Mesendoderm (in vitro differentiated cells): ENCODE measurements around the gene PREX1.

ENCODE experiments used
- DNase-seq: peaks from one replicate; pipeline ENCODE4 v3.0.0; 2013
- H2AK5ac ChIP-seq: 2 replicates; pipeline ENCODE4 v1.6.1; 2013; ENCODE audit warnings: low read length, inconsistent platforms
- H2BK120ac ChIP-seq: 2 replicates; pipeline ENCODE4 v1.6.1; 2013; ENCODE audit warnings: low read depth, mild to moderate bottlenecking, low read length, moderate library complexity, mixed read lengths
- H2BK15ac ChIP-seq: replicated peaks from 2 replicates; pipeline ENCODE4 v1.6.1; 2013; ENCODE audit warnings: low read depth, mild to moderate bottlenecking, moderate library complexity
- H2BK5ac ChIP-seq: 2 replicates; pipeline ENCODE4 v1.6.1; 2013; ENCODE audit warnings: low read length, inconsistent platforms
- H3K18ac ChIP-seq: 2 replicates; pipeline ENCODE4 v1.6.1; 2013; ENCODE audit warnings: mild to moderate bottlenecking, low read length, mixed read lengths
- H3K23ac ChIP-seq: one replicate; pipeline ENCODE4 v1.6.1; 2013; ENCODE audit warnings: low read length
- H3K27ac ChIP-seq: 2 replicates; pipeline ENCODE4 v1.5.1; 2013; ENCODE audit warnings: low read depth, mild to moderate bottlenecking, inconsistent platforms, low read length, moderate library complexity
- H3K27me3 ChIP-seq: 2 replicates; pipeline ENCODE4 v1.6.1; 2013; ENCODE audit warnings: low read length, control low read depth, mild to moderate bottlenecking, inconsistent platforms; ENCODE audit not compliant: insufficient read depth, poor library complexity
- H3K36me3 ChIP-seq: 2 replicates; pipeline ENCODE4 v1.6.1; 2013; ENCODE audit warnings: low read length, inconsistent platforms; ENCODE audit not compliant: control insufficient read depth, insufficient read depth
- H3K4ac ChIP-seq: one replicate; pipeline ENCODE4 v1.6.1; 2013; ENCODE audit warnings: low read depth, mild to moderate bottlenecking, low read length, moderate library complexity
- H3K4me1 ChIP-seq: 2 replicates; pipeline ENCODE4 v1.6.1; 2013; ENCODE audit warnings: low read depth, low read length, inconsistent platforms; ENCODE audit not compliant: control insufficient read depth
- H3K4me2 ChIP-seq: 2 replicates; pipeline ENCODE4 v1.6.1; 2013; ENCODE audit warnings: low read length
- H3K4me3 ChIP-seq: 2 replicates; pipeline ENCODE4 v1.5.1; 2013; ENCODE audit warnings: mild to moderate bottlenecking, low read length
- H3K56ac ChIP-seq: one replicate; pipeline ENCODE4 v1.6.1; 2013; ENCODE audit warnings: low read length
- H3K79me1 ChIP-seq: 2 replicates; pipeline ENCODE4 v1.6.1; 2013; ENCODE audit warnings: low read length, inconsistent platforms
- H3K79me2 ChIP-seq: 2 replicates; pipeline ENCODE4 v1.6.1; 2013; ENCODE audit warnings: mild to moderate bottlenecking, low read length; ENCODE audit not compliant: control insufficient read depth, insufficient read depth
- H3K9ac ChIP-seq: 2 replicates; pipeline ENCODE4 v1.6.1; 2013; ENCODE audit warnings: low read length, inconsistent platforms
- H4K5ac ChIP-seq: one replicate; pipeline ENCODE4 v1.6.1; 2013; ENCODE audit warnings: low read length
- H4K8ac ChIP-seq: one replicate; pipeline ENCODE4 v1.6.1; 2013; ENCODE audit warnings: low read depth, mild to moderate bottlenecking, control low read depth, low read length, moderate library complexity
- WGBS: extraction: QIAGEN DNeasy Blood & Tissue Kit; methylation state at CpG from one replicate; pipeline ENCODE4 v1.1.7; 2013; ENCODE audit warnings: low lambda C conversion rate, missing lambda C conversion rate; ENCODE audit not compliant: insufficient coverage; ENCODE audit errors: extremely low coverage; 5-methylcytosine and 5-hydroxymethylcytosine counted together

Gene PREX1

DNA sequence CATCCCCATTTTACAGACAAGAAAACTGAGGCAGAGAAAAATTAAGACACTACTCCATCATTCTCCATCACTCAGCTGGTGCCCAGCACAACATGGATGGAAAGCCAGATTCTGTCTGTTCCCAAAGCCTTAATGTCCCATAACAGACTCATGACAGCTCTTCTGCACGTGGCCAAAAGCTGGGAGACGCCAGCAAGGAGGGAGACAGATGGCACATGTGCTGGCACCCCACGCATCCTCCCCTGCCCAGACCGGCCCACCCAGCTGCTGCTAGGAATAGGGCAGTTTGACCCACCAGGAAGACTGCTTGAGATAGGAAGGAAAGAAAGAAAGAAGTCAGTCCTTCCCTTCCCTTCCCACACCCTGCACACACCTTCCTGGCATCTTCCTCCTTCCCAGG lies 96.3 kb downstream of the PREX1 start:
- H3K4me3 ChIP-seq: no peak overlapping the region
- H2AK5ac ChIP-seq: no peak overlapping the region
- H2BK120ac ChIP-seq: no peak overlapping the region
- no CpG with 5 or more reads among the region's 4 CpGs for WGBS
- no peak overlapping the region for H3K27ac ChIP-seq
- no peak overlapping the region for H4K5ac ChIP-seq
- no peak overlapping the region for H3K18ac ChIP-seq
- peaks cover 2% of the 10 kb centered on the region for H3K36me3 ChIP-seq
- H3K9ac ChIP-seq: no peak overlapping the region
- no peak overlapping the region for H3K4ac ChIP-seq
- H3K4me1 ChIP-seq: no peaks in the 10 kb centered on the region
- H3K23ac ChIP-seq: no peak overlapping the region
- H4K8ac ChIP-seq: no peak overlapping the region
- no peak overlapping the region for H2BK15ac ChIP-seq
- H3K56ac ChIP-seq: no peak overlapping the region
- peaks cover 6% of the 10 kb centered on the region for H3K79me1 ChIP-seq
- no peaks in the 10 kb centered on the region for H3K27me3 ChIP-seq
- H3K4me2 ChIP-seq: no peak overlapping the region
- no peak for DNase-seq
- H3K79me2 ChIP-seq: no peaks in the 10 kb centered on the region
- no peak overlapping the region for H2BK5ac ChIP-seq

DNA sequence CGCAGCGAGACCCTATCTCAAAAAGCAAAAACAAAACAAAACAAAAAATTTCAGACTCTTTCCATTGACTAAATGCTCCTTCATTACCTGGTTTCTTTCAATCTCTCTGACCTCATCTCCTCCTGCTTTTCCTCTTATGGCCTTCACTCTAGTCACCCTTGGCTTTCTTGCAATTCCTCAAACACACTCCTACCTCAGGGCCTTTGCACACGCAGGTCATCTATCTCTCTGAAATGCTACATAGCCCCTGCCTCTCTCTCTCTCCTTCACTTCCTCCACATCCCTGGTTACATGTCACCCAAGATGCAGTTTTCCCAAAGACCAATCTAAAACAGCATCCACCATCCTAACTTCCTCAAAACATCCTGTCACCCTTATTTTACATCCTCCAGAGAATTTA lies 96.8 kb downstream of the PREX1 start:
- Histone ChIP-seq H3K56ac (no peak overlapping the region), H3K9ac (no peak overlapping the region), H3K4me2 (no peak overlapping the region), H2AK5ac (no peak overlapping the region), H3K27me3 (no peaks in the 10 kb centered on the region), H3K4me1 (no peaks in the 10 kb centered on the region), H3K4ac (no peak overlapping the region), H2BK120ac (no peak overlapping the region), H3K18ac (no peak overlapping the region), H2BK15ac (no peak overlapping the region), H3K23ac (no peak overlapping the region), H2BK5ac (no peak overlapping the region), H4K8ac (no peak overlapping the region), H3K79me1 (peaks cover 6% of the 10 kb centered on the region), H3K36me3 (peaks cover 2% of the 10 kb centered on the region), H3K4me3 (no peak overlapping the region), H3K27ac (no peak overlapping the region), H3K79me2 (no peaks in the 10 kb centered on the region), H4K5ac (no peak overlapping the region)
- no peak for DNase-seq
- WGBS: no CpG with 5 or more reads among the region's 3 CpGs

DNA sequence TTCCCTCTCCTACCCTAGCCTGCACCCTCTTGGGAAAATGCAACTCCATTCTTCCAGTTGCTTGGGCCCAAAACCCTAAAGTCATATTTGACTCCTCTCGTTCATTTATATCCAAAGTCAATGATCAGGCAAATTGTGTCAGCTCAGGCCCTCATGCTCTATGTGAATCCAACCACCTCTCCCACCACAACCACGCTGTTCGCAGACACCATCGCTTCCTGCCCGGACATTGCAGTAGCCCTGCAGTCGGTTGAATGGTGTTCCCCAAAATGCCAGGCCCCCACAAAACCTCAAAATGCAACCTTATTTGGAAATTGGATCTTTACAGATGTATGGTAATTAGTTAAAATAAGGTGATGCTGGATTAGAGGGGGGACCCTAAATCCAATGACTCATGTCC lies 98.3 kb downstream of the PREX1 start:
- DNase-seq: no peak
- Histone ChIP-seq H2BK120ac (no peak overlapping the region), H3K27me3 (no peaks in the 10 kb centered on the region), H2BK5ac (no peak overlapping the region), H4K5ac (no peak overlapping the region), H3K36me3 (peaks cover 6% of the 10 kb centered on the region), H4K8ac (no peak overlapping the region), H2AK5ac (no peak overlapping the region), H3K4me1 (no peaks in the 10 kb centered on the region), H3K79me2 (no peaks in the 10 kb centered on the region), H3K79me1 (peaks cover 6% of the 10 kb centered on the region), H3K23ac (no peak overlapping the region), H3K4me3 (no peak overlapping the region), H3K18ac (no peak overlapping the region), H2BK15ac (no peak overlapping the region), H3K4ac (no peak overlapping the region), H3K56ac (no peak overlapping the region), H3K27ac (no peak overlapping the region), H3K4me2 (no peak overlapping the region), H3K9ac (no peak overlapping the region)
- WGBS: no CpG with 5 or more reads among the region's 6 CpGs

DNA sequence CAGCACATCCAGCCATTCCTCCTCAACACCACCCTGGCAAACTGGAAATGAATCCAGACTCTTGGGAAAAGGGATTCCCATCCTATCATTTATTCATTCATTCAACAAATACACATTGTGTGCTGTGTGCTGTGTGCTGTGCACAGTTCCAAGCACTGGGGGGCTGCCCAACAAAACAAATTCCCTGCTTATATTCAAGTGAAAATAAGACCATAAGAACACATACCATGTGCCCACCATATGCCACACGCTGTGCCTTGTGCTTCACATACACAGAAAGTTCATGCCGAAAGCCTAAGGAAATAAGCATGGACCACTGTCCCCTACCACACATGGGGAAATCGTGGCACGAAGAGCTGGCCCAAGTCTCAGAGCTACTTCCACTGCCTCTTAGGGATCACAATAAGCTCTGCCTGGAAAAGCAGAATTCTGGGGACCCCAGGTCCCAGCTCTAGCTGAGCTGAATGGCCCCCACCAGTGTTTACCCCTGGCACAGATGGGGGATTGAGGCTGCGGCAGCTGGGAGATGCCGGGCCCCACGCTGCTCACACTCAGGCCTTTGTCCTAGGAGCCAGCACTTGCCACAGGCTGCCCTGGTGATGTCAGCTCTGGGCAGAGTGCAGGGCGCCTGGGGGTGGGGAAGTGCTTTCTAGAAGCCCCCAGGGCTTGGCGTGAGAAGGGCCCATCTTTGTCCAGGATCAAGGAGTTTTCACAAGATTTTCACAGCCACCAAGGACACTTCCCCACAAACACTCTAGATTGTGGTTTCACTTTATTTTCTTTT lies 99.6 kb downstream of the PREX1 start:
- WGBS: no CpG with 5 or more reads among the region's 9 CpGs
- H3K23ac ChIP-seq: no peak overlapping the region

DNA sequence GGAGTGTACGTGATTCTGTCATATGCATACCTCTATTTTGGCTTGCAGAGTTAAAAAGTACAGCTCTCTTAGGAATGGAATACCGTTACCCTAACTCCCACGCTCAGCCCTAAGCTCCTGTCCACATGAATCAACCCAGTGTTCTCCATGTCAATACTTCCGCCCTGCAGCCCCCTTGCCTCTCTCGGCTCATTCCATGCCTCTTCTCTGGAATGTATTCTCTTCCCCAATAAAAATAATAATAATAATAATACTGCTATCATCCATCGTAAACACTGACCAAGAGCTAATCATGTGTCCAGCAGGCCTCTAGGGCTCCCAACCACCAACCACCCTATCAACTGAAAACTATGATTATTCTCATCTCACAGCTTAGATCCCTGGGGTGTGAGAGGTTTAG lies 100.6 kb downstream of the PREX1 start:
- H3K9ac ChIP-seq: no peak overlapping the region
- H3K4me2 ChIP-seq: no peak overlapping the region
- no peaks in the 10 kb centered on the region for H3K4me1 ChIP-seq
- H3K79me2 ChIP-seq: no peaks in the 10 kb centered on the region
- H3K56ac ChIP-seq: no peak overlapping the region
- H2BK120ac ChIP-seq: no peak overlapping the region
- H3K18ac ChIP-seq: no peak overlapping the region
- H3K27me3 ChIP-seq: no peaks in the 10 kb centered on the region
- no peak overlapping the region for H4K8ac ChIP-seq
- H2AK5ac ChIP-seq: no peak overlapping the region
- no peak overlapping the region for H2BK5ac ChIP-seq
- WGBS: no CpG with 5 or more reads among the region's 6 CpGs
- peaks cover 4% of the 10 kb centered on the region for H3K36me3 ChIP-seq
- no peak for DNase-seq
- no peak overlapping the region for H3K27ac ChIP-seq
- H2BK15ac ChIP-seq: no peak overlapping the region
- H3K79me1 ChIP-seq: peaks cover 10% of the 10 kb centered on the region
- no peak overlapping the region for H4K5ac ChIP-seq
- H3K23ac ChIP-seq: no peak overlapping the region
- H3K4ac ChIP-seq: no peak overlapping the region
- no peak overlapping the region for H3K4me3 ChIP-seq

More for the DNA sequence above, 99.6 kb downstream of the PREX1 start:
- Histone ChIP-seq H2BK15ac (no peak overlapping the region), H3K79me1 (peaks cover 8% of the 10 kb centered on the region), H3K27ac (no peak overlapping the region), H3K79me2 (no peaks in the 10 kb centered on the region), H3K4me2 (no peak overlapping the region), H3K4me1 (no peaks in the 10 kb centered on the region), H3K4ac (no peak overlapping the region), H4K5ac (no peak overlapping the region), H2AK5ac (no peak overlapping the region), H3K9ac (no peak overlapping the region), H3K36me3 (peaks cover 4% of the 10 kb centered on the region), H3K18ac (no peak overlapping the region), H2BK5ac (no peak overlapping the region), H4K8ac (no peak overlapping the region), H2BK120ac (no peak overlapping the region), H3K27me3 (no peaks in the 10 kb centered on the region), H3K4me3 (no peak overlapping the region), H3K56ac (no peak overlapping the region)
- no peak for DNase-seq

DNA sequence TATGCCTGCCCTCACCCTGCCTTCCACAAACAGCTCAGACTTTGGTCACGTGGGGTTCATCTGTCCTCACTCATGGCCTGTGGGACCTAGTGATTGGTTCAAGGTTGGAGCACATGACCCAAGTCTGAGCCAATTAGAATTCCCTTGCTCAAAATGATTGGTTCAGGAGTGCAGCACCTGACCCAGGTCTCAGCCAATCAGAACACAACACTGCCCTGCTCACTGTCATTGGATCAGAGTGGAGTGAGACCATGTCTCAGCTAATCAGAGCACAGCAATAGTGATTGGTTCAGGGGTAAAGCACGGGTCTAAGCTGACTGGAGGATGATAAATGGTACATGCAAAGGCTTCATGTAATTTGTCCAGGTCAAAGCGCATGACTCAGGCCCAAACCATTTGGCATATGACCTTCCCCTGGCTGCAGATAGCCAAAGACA lies 102.2 kb downstream of the PREX1 start:
- H3K27ac ChIP-seq: no peak overlapping the region
- peak; percentile 72 for DNase-seq

More for the DNA sequence above, 102.2 kb downstream of the PREX1 start:
- no peak overlapping the region for H3K18ac ChIP-seq
- no peak overlapping the region for H2BK15ac ChIP-seq
- no peak overlapping the region for H3K4me2 ChIP-seq
- H3K79me1 ChIP-seq: peaks cover 12% of the 10 kb centered on the region
- no peak overlapping the region for H4K8ac ChIP-seq
- H3K27me3 ChIP-seq: no peaks in the 10 kb centered on the region
- no peak overlapping the region for H3K9ac ChIP-seq
- H3K36me3 ChIP-seq: peaks cover 4% of the 10 kb centered on the region
- H3K56ac ChIP-seq: no peak overlapping the region
- H2AK5ac ChIP-seq: no peak overlapping the region
- H3K23ac ChIP-seq: no peak overlapping the region
- H3K79me2 ChIP-seq: no peaks in the 10 kb centered on the region
- H2BK5ac ChIP-seq: no peak overlapping the region
- no peak overlapping the region for H3K4ac ChIP-seq
- no peak overlapping the region for H3K4me3 ChIP-seq
- WGBS: no CpG with 5 or more reads among the region's 3 CpGs
- H2BK120ac ChIP-seq: no peak overlapping the region
- H4K5ac ChIP-seq: no peak overlapping the region
- H3K4me1 ChIP-seq: no peaks in the 10 kb centered on the region
